ENCODE data around the gene BEST1. TPM values are rescaled to one million over a fixed set of nuclear protein-coding genes. Genes with fewer than 3 reads are reported as not detected.

The BEST1 gene
- total RNA-seq, 2 donors from 2014 or later: 1.5 to 18.0 TPM

GRCh38 chr11:62011881-62012280 lies 61.7 kb downstream of the BEST1 start:
- TF ChIP-seq CTCF (IDR thresholded peaks at IDR 0.05): no peak
- no peak for TF ChIP-seq POLR2A (IDR thresholded peaks at IDR 0.05)
- no peak for TF ChIP-seq POLR2AphosphoS5 (IDR thresholded peaks at IDR 0.05)
- H3K4me3 ChIP-seq: no peak overlapping the region
- intact Hi-C loops (cut with DNase I): no loop called here
- H3K36me3 ChIP-seq: no peaks in the 10 kb centered on the region
- H3K27me3 ChIP-seq (replicated peaks; ENCODE audit: insufficient read depth): no peaks in the 10 kb centered on the region
- H3K9me3 ChIP-seq: no peaks in the 10 kb centered on the region
- H3K27ac ChIP-seq: no peak overlapping the region
- no peak for DNase-seq (ENCODE audit: low spot score)
- 97% methylated on average over 9 of the region's 9 CpGs for WGBS
- no peaks in the 10 kb centered on the region for H3K4me1 ChIP-seq (replicated peaks)

GRCh38 chr11:62012451-62012831 lies 62.3 kb downstream of the BEST1 start:
- TF ChIP-seq POLR2AphosphoS5 (IDR thresholded peaks at IDR 0.05) (no peak), POLR2A (IDR thresholded peaks at IDR 0.05) (no peak), CTCF (IDR thresholded peaks at IDR 0.05) (no peak)
- WGBS: 63% methylated on average over 3 of the region's 3 CpGs
- no peaks in the 10 kb centered on the region for H3K27me3 ChIP-seq (replicated peaks; ENCODE audit: insufficient read depth)
- no peak overlapping the region for H3K27ac ChIP-seq
- no peaks in the 10 kb centered on the region for H3K4me1 ChIP-seq (replicated peaks)
- intact Hi-C loops (cut with DNase I): no loop called here
- no peaks in the 10 kb centered on the region for H3K36me3 ChIP-seq
- DNase-seq (ENCODE audit: low spot score): no peak
- no peaks in the 10 kb centered on the region for H3K9me3 ChIP-seq
- no peak overlapping the region for H3K4me3 ChIP-seq

GRCh38 chr11:62012832-62013461 lies 62.8 kb downstream of the BEST1 start:
- Histone ChIP-seq H3K4me3 (no peak overlapping the region), H3K27ac (no peak overlapping the region), H3K4me1 (replicated peaks) (no peaks in the 10 kb centered on the region), H3K36me3 (no peaks in the 10 kb centered on the region), H3K9me3 (no peaks in the 10 kb centered on the region), H3K27me3 (replicated peaks; ENCODE audit: insufficient read depth) (no peaks in the 10 kb centered on the region)
- TF ChIP-seq POLR2A (IDR thresholded peaks at IDR 0.05) (no peak), CTCF (IDR thresholded peaks at IDR 0.05) (no peak), POLR2AphosphoS5 (IDR thresholded peaks at IDR 0.05) (no peak)
- intact Hi-C loops (cut with DNase I): no loop called here
- WGBS: 48% methylated on average over 5 of the region's 5 CpGs
- no peak for DNase-seq (ENCODE audit: low spot score)

Small RNA genes lying within 50 kb of the gene (small RNA-seq; reads per million reads assigned to genes)
- gene RNU6-1243P: 0 reads per million in 2 donors

Other genes with a start within 250 kb of the BEST1 start
- 1 to 10 TPM in 1 of 2 donors, under 1 TPM in 1; 0.77 to 3.4 TPM for gene MYRF, start 197.7 kb upstream of the BEST1 start, total RNA-seq
- 10 to 100 TPM; 34.8 to 82.9 TPM for gene TMEM258, start 157.8 kb upstream of the BEST1 start, total RNA-seq
- 10 to 100 TPM; 12.8 to 18.4 TPM for gene FEN1, start 157.4 kb upstream of the BEST1 start, total RNA-seq
- 10 to 100 TPM; 15.0 to 38.7 TPM for gene FADS1, start 133.3 kb upstream of the BEST1 start, total RNA-seq
- gene FADS2, start 122.1 kb upstream of the BEST1 start, total RNA-seq: 100 to 1,000 TPM in 1 of 2 donors, 10 to 100 TPM in 1; 67.5 to 213 TPM
- 10 to 100 TPM; 18.5 to 74.9 TPM for gene FADS3, start 58.8 kb upstream of the BEST1 start, total RNA-seq
- gene RAB3IL1, start 32.8 kb upstream of the BEST1 start, total RNA-seq: 10 to 100 TPM in 1 of 2 donors, 1 to 10 TPM in 1; 3.5 to 53.0 TPM
- 1,000 to 10,000 TPM; 1,344 to 1,560 TPM for gene FTH1, start 17.3 kb downstream of the BEST1 start, total RNA-seq
- gene INCENP, start 173.7 kb downstream of the BEST1 start, total RNA-seq: 10 to 100 TPM; 10.3 to 33.7 TPM
- not detected for gene SCGB1D1, start 239.9 kb downstream of the BEST1 start, total RNA-seq